ENCODE measurements around the gene SULT1E1.

SULT1E1 gene

GRCh38 chr4:69848028-69848427 is 11.9 kb downstream of the SULT1E1 start:
- Histone ChIP-seq H3K9me3 (ENCODE audit: control extremely low read depth in 1 of 5, control insufficient read depth in 4 of 5, insufficient read depth in 2 of 5, low read depth in 1 of 5, low read length in 4 of 5) (no peaks in the 10 kb centered on the region), H3K4me3 (ENCODE audit: control insufficient read depth in 1 of 7, extremely low read depth in 1 of 7, insufficient read depth in 4 of 7, low read depth in 2 of 7, low read length in 6 of 7) (no peak overlapping the region), H3K36me3 (ENCODE audit: control insufficient read depth in 4 of 4, insufficient read depth in 4 of 4, low read length in 3 of 4) (no peaks in the 10 kb centered on the region), H3K4me1 (ENCODE audit: control extremely low read depth in 1 of 4, control insufficient read depth in 4 of 4, insufficient read depth in 4 of 4, low read length in 3 of 4) (peaks cover 0 to 3% (median 0%) of the 10 kb centered on the region in 4 experiments), H3K27me3 (replicated peaks in 2 of 5; ENCODE audit: control insufficient read depth in 4 of 5, insufficient read depth in 5 of 5, low read length in 4 of 5) (no peaks in the 10 kb centered on the region), H3K27ac (ENCODE audit: insufficient read depth in 1 of 2, low read depth in 1 of 2, low read length in 2 of 2, poor library complexity in 1 of 2, severe bottlenecking in 2 of 2) (no peak overlapping the region)
- no peak for DNase-seq
- ChIA-PET CTCF (interaction anchor here (0.9 kb wide), 1 partner anchor 33 kb away, joined by 3 read pairs; no protein-coding TSS in a partner anchor), POLR2A (no interaction called here)
- WGBS (ENCODE audit: insufficient coverage), result no CpG with 5 or more reads among the region's 1 CpG

DNA sequence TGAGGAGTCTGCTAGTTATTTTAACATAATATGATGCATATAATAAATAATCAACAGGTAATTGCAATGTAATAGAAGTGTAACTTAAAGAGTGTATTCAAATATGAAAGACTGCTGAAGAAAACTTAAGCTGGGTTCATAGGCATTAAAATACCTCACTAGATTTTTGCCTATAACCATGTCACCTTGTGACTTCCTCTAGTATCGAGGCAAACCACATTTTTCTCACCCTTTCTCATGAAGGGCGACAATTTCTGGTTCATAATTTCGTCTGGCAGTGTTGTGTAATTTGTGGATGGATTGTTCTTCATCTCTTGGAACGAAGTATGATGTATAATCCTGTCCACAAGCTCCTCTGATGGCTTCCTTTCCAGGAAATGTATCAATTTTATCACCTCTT is 16.0 kb downstream of the SULT1E1 start:
- no CpG with 5 or more reads among the region's 4 CpGs for WGBS (ENCODE audit: insufficient coverage)
- CTCF ChIA-PET, result no interaction called here
- DNase-seq, result no peak

DNA sequence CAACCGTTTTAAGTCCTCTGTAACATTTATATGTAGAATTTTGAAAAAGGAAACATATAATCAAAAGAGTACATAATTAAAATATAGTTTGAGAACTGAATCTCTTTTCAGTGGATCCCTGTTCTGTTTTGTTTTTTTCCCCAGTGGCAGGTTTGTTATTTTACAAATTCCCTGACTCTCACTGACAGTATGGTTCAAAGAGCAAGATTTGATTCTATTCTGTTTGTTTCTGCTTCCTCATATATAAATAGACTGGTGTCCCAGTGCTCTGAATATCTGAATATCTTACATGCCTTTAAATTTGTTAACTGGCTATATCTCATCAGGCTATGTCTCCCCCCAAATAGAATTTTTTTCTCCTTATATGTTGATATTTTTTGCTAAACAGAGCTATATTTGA is 16.6 kb downstream of the SULT1E1 start:
- Histone ChIP-seq H3K27ac (ENCODE audit: insufficient read depth in 1 of 2, low read depth in 1 of 2, low read length in 2 of 2, poor library complexity in 1 of 2, severe bottlenecking in 2 of 2) (no peak overlapping the region), H3K4me3 (ENCODE audit: control insufficient read depth in 1 of 7, extremely low read depth in 1 of 7, insufficient read depth in 4 of 7, low read depth in 2 of 7, low read length in 6 of 7) (no peak overlapping the region), H3K27me3 (replicated peaks in 2 of 5; ENCODE audit: control insufficient read depth in 4 of 5, insufficient read depth in 5 of 5, low read length in 4 of 5) (no peaks in the 10 kb centered on the region), H3K36me3 (ENCODE audit: control insufficient read depth in 4 of 4, insufficient read depth in 4 of 4, low read length in 3 of 4) (no peaks in the 10 kb centered on the region), H3K9me3 (ENCODE audit: control extremely low read depth in 1 of 5, control insufficient read depth in 4 of 5, insufficient read depth in 2 of 5, low read depth in 1 of 5, low read length in 4 of 5) (no peaks in the 10 kb centered on the region), H3K4me1 (ENCODE audit: control extremely low read depth in 1 of 4, control insufficient read depth in 4 of 4, insufficient read depth in 4 of 4, low read length in 3 of 4) (peaks cover 0 to 3% (median 1%) of the 10 kb centered on the region in 4 experiments)
- POLR2A ChIA-PET, result no interaction called here
- DNase-seq, result no peak
- CTCF ChIA-PET, result no interaction called here
- no CpG with 5 or more reads among the region's 1 CpG for WGBS (ENCODE audit: insufficient coverage)

More for the DNA sequence above, 16.0 kb downstream of the SULT1E1 start:
- H3K4me1 ChIP-seq (ENCODE audit: control extremely low read depth in 1 of 4, control insufficient read depth in 4 of 4, insufficient read depth in 4 of 4, low read length in 3 of 4), result peaks cover 0 to 3% (median 1%) of the 10 kb centered on the region in 4 experiments
- no peaks in the 10 kb centered on the region for H3K27me3 ChIP-seq (replicated peaks in 2 of 5; ENCODE audit: control insufficient read depth in 4 of 5, insufficient read depth in 5 of 5, low read length in 4 of 5)
- POLR2A ChIA-PET, result no interaction called here
- no peak overlapping the region for H3K4me3 ChIP-seq (ENCODE audit: control insufficient read depth in 1 of 7, extremely low read depth in 1 of 7, insufficient read depth in 4 of 7, low read depth in 2 of 7, low read length in 6 of 7)
- H3K36me3 ChIP-seq (ENCODE audit: control insufficient read depth in 4 of 4, insufficient read depth in 4 of 4, low read length in 3 of 4), result no peaks in the 10 kb centered on the region
- no peak overlapping the region for H3K27ac ChIP-seq (ENCODE audit: insufficient read depth in 1 of 2, low read depth in 1 of 2, low read length in 2 of 2, poor library complexity in 1 of 2, severe bottlenecking in 2 of 2)
- H3K9me3 ChIP-seq (ENCODE audit: control extremely low read depth in 1 of 5, control insufficient read depth in 4 of 5, insufficient read depth in 2 of 5, low read depth in 1 of 5, low read length in 4 of 5), result no peaks in the 10 kb centered on the region

- POLR2A ChIA-PET, result no interaction called here
- CTCF ChIA-PET, result interaction anchor here (1.8 kb wide), 1 partner anchor 15 kb away, joined by 8 read pairs; no protein-coding TSS in a partner anchor
- no CpG with 5 or more reads among the region's 2 CpGs for WGBS (ENCODE audit: insufficient coverage)
- H3K9me3 ChIP-seq (ENCODE audit: control extremely low read depth in 1 of 5, control insufficient read depth in 4 of 5, insufficient read depth in 2 of 5, low read depth in 1 of 5, low read length in 4 of 5), result peaks cover 0 to 1% (median 0%) of the 10 kb centered on the region in 5 experiments
- H3K27me3 ChIP-seq (replicated peaks in 2 of 5; ENCODE audit: control insufficient read depth in 4 of 5, insufficient read depth in 5 of 5, low read length in 4 of 5), result no peaks in the 10 kb centered on the region
- H3K36me3 ChIP-seq (ENCODE audit: control insufficient read depth in 4 of 4, insufficient read depth in 4 of 4, low read length in 3 of 4), result no peaks in the 10 kb centered on the region
- DNase-seq, result no peak
- H3K4me1 ChIP-seq (ENCODE audit: control extremely low read depth in 1 of 4, control insufficient read depth in 4 of 4, insufficient read depth in 4 of 4, low read length in 3 of 4), result peaks cover 0 to 9% (median 3%) of the 10 kb centered on the region in 4 experiments
- H3K27ac ChIP-seq (ENCODE audit: insufficient read depth in 1 of 2, low read depth in 1 of 2, low read length in 2 of 2, poor library complexity in 1 of 2, severe bottlenecking in 2 of 2), result no peak overlapping the region
- H3K4me3 ChIP-seq (ENCODE audit: control insufficient read depth in 1 of 7, extremely low read depth in 1 of 7, insufficient read depth in 4 of 7, low read depth in 2 of 7, low read length in 6 of 7), result no peak overlapping the region
These were observed 21.0 kb downstream of the SULT1E1 start for GRCh38 chr4:69838977-69839376.

DNA sequence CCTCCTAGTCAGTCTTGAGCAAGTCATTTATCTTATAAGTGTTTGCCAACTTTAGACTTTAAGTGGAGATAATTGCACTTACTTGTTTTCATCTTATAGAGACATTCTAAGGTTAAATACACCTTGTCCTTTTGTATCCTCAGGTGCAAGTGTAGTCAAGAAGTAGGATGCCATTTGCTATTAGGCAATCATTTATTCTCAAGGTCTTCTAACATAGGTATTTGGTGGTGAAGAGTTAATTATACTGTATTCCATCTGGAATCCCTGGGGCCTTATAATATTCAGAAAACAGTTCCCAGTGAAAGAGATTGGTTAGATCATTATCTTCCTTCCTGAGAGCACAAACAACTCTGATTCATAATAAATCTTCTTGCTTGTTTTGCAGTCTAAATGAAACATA is 23.7 kb downstream of the SULT1E1 start:
- CTCF ChIA-PET, result no interaction called here
- Histone ChIP-seq H3K4me1 (ENCODE audit: control extremely low read depth in 1 of 4, control insufficient read depth in 4 of 4, insufficient read depth in 4 of 4, low read length in 3 of 4) (peaks cover 4 to 24% (median 21%) of the 10 kb centered on the region in 4 experiments), H3K4me3 (ENCODE audit: control insufficient read depth in 1 of 7, extremely low read depth in 1 of 7, insufficient read depth in 4 of 7, low read depth in 2 of 7, low read length in 6 of 7) (no peak overlapping the region), H3K27ac (ENCODE audit: insufficient read depth in 1 of 2, low read depth in 1 of 2, low read length in 2 of 2, poor library complexity in 1 of 2, severe bottlenecking in 2 of 2) (no peak overlapping the region), H3K36me3 (ENCODE audit: control insufficient read depth in 4 of 4, insufficient read depth in 4 of 4, low read length in 3 of 4) (no peaks in the 10 kb centered on the region), H3K27me3 (replicated peaks in 2 of 5; ENCODE audit: control insufficient read depth in 4 of 5, insufficient read depth in 5 of 5, low read length in 4 of 5) (no peaks in the 10 kb centered on the region), H3K9me3 (ENCODE audit: control extremely low read depth in 1 of 5, control insufficient read depth in 4 of 5, insufficient read depth in 2 of 5, low read depth in 1 of 5, low read length in 4 of 5) (peaks cover 0 to 1% (median 0%) of the 10 kb centered on the region in 5 experiments)
- DNase-seq, result no peak
- POLR2A ChIA-PET, result no interaction called here

DNA sequence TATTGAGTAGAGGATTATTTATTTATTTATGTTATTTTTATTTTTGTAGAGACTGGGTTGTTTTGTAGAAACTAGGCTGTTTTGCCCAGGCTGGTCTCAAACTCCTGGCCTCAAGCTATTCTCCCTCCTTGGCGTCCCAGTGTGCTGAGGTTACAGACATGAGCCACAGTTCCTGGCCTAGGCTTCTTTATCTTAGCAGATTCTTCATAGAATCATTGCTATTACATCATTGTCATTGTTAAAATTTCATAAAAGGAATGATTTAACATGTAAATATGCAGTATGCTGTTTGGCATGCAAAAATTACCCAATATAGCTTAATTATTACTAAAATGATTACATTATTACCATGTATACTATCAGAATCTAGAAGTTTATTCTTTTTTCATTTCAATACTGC is 24.2 kb downstream of the SULT1E1 start:
- Histone ChIP-seq H3K4me1 (ENCODE audit: control extremely low read depth in 1 of 4, control insufficient read depth in 4 of 4, insufficient read depth in 4 of 4, low read length in 3 of 4) (peaks cover 4 to 29% (median 26%) of the 10 kb centered on the region in 4 experiments), H3K4me3 (ENCODE audit: control insufficient read depth in 1 of 7, extremely low read depth in 1 of 7, insufficient read depth in 4 of 7, low read depth in 2 of 7, low read length in 6 of 7) (no peak overlapping the region), H3K27ac (ENCODE audit: insufficient read depth in 1 of 2, low read depth in 1 of 2, low read length in 2 of 2, poor library complexity in 1 of 2, severe bottlenecking in 2 of 2) (no peak overlapping the region), H3K27me3 (replicated peaks in 2 of 5; ENCODE audit: control insufficient read depth in 4 of 5, insufficient read depth in 5 of 5, low read length in 4 of 5) (no peaks in the 10 kb centered on the region), H3K36me3 (ENCODE audit: control insufficient read depth in 4 of 4, insufficient read depth in 4 of 4, low read length in 3 of 4) (no peaks in the 10 kb centered on the region), H3K9me3 (ENCODE audit: control extremely low read depth in 1 of 5, control insufficient read depth in 4 of 5, insufficient read depth in 2 of 5, low read depth in 1 of 5, low read length in 4 of 5) (peaks cover 0 to 1% (median 0%) of the 10 kb centered on the region in 5 experiments)
- no CpG with 5 or more reads among the region's 1 CpG for WGBS (ENCODE audit: insufficient coverage)
- ChIA-PET POLR2A (no interaction called here), CTCF (no interaction called here)
- no peak for DNase-seq

DNA sequence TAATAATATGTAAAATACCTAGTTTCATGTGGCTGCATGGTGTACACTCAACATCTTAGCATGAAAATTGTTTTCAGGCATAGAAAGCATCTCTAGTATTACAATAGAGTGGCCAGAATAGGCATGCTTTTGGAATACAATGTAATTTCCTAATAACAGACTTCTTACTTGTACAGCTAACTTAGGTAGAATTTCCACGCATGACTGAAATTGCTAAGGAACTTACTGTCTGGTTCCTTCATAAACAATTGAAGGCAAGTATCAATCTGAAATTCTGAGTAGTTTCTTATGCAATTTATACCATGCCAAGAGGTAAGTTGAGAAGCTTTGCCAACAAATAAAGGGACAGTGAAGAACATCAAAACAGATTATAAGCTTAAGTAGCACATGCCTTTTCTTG is 26.7 kb downstream of the SULT1E1 start:
- DNase-seq, result no peak
- POLR2A ChIA-PET, result no interaction called here
- no CpG with 5 or more reads among the region's 1 CpG for WGBS (ENCODE audit: insufficient coverage)
- no peak overlapping the region for H3K27ac ChIP-seq (ENCODE audit: insufficient read depth in 1 of 2, low read depth in 1 of 2, low read length in 2 of 2, poor library complexity in 1 of 2, severe bottlenecking in 2 of 2)
- CTCF ChIA-PET, result no interaction called here
- no peak overlapping the region for H3K4me3 ChIP-seq (ENCODE audit: control insufficient read depth in 1 of 7, extremely low read depth in 1 of 7, insufficient read depth in 4 of 7, low read depth in 2 of 7, low read length in 6 of 7)
- H3K27me3 ChIP-seq (replicated peaks in 2 of 5; ENCODE audit: control insufficient read depth in 4 of 5, insufficient read depth in 5 of 5, low read length in 4 of 5), result no peaks in the 10 kb centered on the region
- peaks cover 0 to 1% (median 0%) of the 10 kb centered on the region in 5 experiments for H3K9me3 ChIP-seq (ENCODE audit: control extremely low read depth in 1 of 5, control insufficient read depth in 4 of 5, insufficient read depth in 2 of 5, low read depth in 1 of 5, low read length in 4 of 5)
- H3K36me3 ChIP-seq (ENCODE audit: control insufficient read depth in 4 of 4, insufficient read depth in 4 of 4, low read length in 3 of 4), result no peaks in the 10 kb centered on the region
- H3K4me1 ChIP-seq (ENCODE audit: control extremely low read depth in 1 of 4, control insufficient read depth in 4 of 4, insufficient read depth in 4 of 4, low read length in 3 of 4), result peaks cover 9 to 45% (median 34%) of the 10 kb centered on the region in 4 experiments
